ENCODE results near the gene LCN2. TPM values are rescaled to one million over a fixed set of nuclear protein-coding genes. Genes with fewer than 3 reads are reported as not detected.

The LCN2 gene
- total and polyA plus RNA-seq, 7 donors: 0.08 to 2.1 (median 0.80) TPM; not detected in 1

GRCh38 chr9:128101690-128102089 is 47.6 kb upstream of the LCN2 start:
- Histone ChIP-seq H3K36me3 (ENCODE audit: insufficient read depth in 1 of 2, low read depth in 1 of 2) (peaks cover 2 to 55% of the 10 kb centered on the region in 2 donors), H3K4me1 (peaks cover 87% of the 10 kb centered on the region)
- ATAC-seq: peak in 3 of 4 donors; percentile 15 to 24 (median 20)

GRCh38 chr9:128102196-128102595 is 47.1 kb upstream of the LCN2 start:
- Histone ChIP-seq H3K27ac (peak overlapping the region; percentile 97), H3K36me3 (ENCODE audit: insufficient read depth in 1 of 2, low read depth in 1 of 2) (peaks cover 2 to 60% of the 10 kb centered on the region in 2 donors), H3K4me3 (peak overlapping the region; percentile 70), H3K4me1 (peaks cover 89% of the 10 kb centered on the region), H3K27me3 (ENCODE audit: insufficient read depth in 3 of 3, low read length in 2 of 3) (no peaks in the 10 kb centered on the region), H3K9me3 (no peaks in the 10 kb centered on the region)
- DNase-seq (peak in 1 of 2 donors; percentile 57), ATAC-seq (no peak)
- intact Hi-C loops (cut with DNase I): loop anchor here in 1 of 2 donors (5.0 kb wide), 1 partner anchor 45 kb away; no protein-coding TSS in a partner anchor
- WGBS, 3 donors: 36 to 48% (median 40%) methylated on average over 13 of the region's 13 CpGs
- TF ChIP-seq CTCF (IDR thresholded peaks at IDR 0.05): no peak

More at GRCh38 chr9:128101690-128102089, 47.6 kb upstream of the LCN2 start:
- Histone ChIP-seq H3K4me3 (peak overlapping the region; percentile 70), H3K27ac (peak overlapping the region; percentile 97), H3K27me3 (ENCODE audit: insufficient read depth in 3 of 3, low read length in 2 of 3) (no peaks in the 10 kb centered on the region), H3K9me3 (no peaks in the 10 kb centered on the region)
- DNase-seq: peak; percentile 70 to 86
- intact Hi-C loops (cut with DNase I): loop anchor here in 1 of 2 donors (5.0 kb wide), 1 partner anchor 44 kb away; no protein-coding TSS in a partner anchor
- TF ChIP-seq CTCF (IDR thresholded peaks at IDR 0.05): no peak
- WGBS, 3 donors: 27 to 38% (median 28%) methylated on average over 20 of the region's 20 CpGs

GRCh38 chr9:128102861-128103588 is 46.2 kb upstream of the LCN2 start:
- DNase-seq: peak; percentile 82 to 95
- TF ChIP-seq CTCF (IDR thresholded peaks at IDR 0.05): no peak
- peak overlapping the region; percentile 97 for H3K27ac ChIP-seq
- peak overlapping the region; percentile 70 for H3K4me3 ChIP-seq
- H3K27me3 ChIP-seq (ENCODE audit: insufficient read depth in 3 of 3, low read length in 2 of 3): no peaks in the 10 kb centered on the region
- peaks cover 89% of the 10 kb centered on the region for H3K4me1 ChIP-seq
- H3K9me3 ChIP-seq: no peaks in the 10 kb centered on the region
- intact Hi-C loops (cut with DNase I): loop anchor here in 1 of 2 donors (5.0 kb wide), 1 partner anchor 46 kb away; no protein-coding TSS in a partner anchor
- H3K36me3 ChIP-seq (ENCODE audit: insufficient read depth in 1 of 2, low read depth in 1 of 2): peaks cover 2 to 69% of the 10 kb centered on the region in 2 donors
- peak; percentile 48 to 59 (median 56) for ATAC-seq
- WGBS, 3 donors: 35 to 50% (median 42%) methylated on average over 23 of the region's 23 CpGs

GRCh38 chr9:128103589-128103962 is 45.7 kb upstream of the LCN2 start:
- peaks cover 92% of the 10 kb centered on the region for H3K4me1 ChIP-seq
- ATAC-seq: peak; percentile 7 to 13 (median 12)
- TF ChIP-seq CTCF (IDR thresholded peaks at IDR 0.05): no peak

More at GRCh38 chr9:128103589-128103962, 45.7 kb upstream of the LCN2 start:
- no peak for DNase-seq
- Histone ChIP-seq H3K27me3 (ENCODE audit: insufficient read depth in 3 of 3, low read length in 2 of 3) (no peaks in the 10 kb centered on the region), H3K9me3 (no peaks in the 10 kb centered on the region), H3K36me3 (ENCODE audit: insufficient read depth in 1 of 2, low read depth in 1 of 2) (peaks cover 2 to 74% of the 10 kb centered on the region in 2 donors), H3K27ac (peak overlapping the region; percentile 97), H3K4me3 (peak overlapping the region; percentile 24)
- intact Hi-C loops (cut with DNase I): loop anchor here in 1 of 2 donors (5.0 kb wide), 1 partner anchor 46 kb away; no protein-coding TSS in a partner anchor
- WGBS, 3 donors: 23 to 46% (median 27%) methylated on average over 8 of the region's 8 CpGs
